Spleen (tissue), 11 donors: Measurements from ENCODE around the gene WLS. TPM values are rescaled to one million over a fixed set of nuclear protein-coding genes. Genes with fewer than 3 reads are reported as not detected.

Experiments
- DNase-seq: peaks from one replicate; pipeline ENCODE4 v3.0.0-alpha.2; 2020
- H3K27ac ChIP-seq, 8 donors: fragments of 200-600 bp; sonication (generic) in 7 of 8; 1 replicate in 4 of 8; 2 replicates in 4 of 8; pipeline versions ENCODE4 v1.5.0 to v1.8.0; 2016 to 2021; ENCODE audit warnings: inconsistent platforms in 4 of 8, mild to moderate bottlenecking in 4 of 8, moderate library complexity in 1 of 8
- H3K27me3 ChIP-seq, 7 donors: fragments of 200-600 bp; sonication (generic) in 6 of 7; replicated peaks in 1 of 7; 1 replicate in 4 of 7; 2 replicates in 3 of 7; pipeline versions ENCODE4 v1.5.0 to v1.8.0; 2016 to 2021; ENCODE audit warnings: inconsistent platforms in 3 of 7, mild to moderate bottlenecking in 1 of 7
- H3K36me3 ChIP-seq, 6 donors: fragments of 200-600 bp; sonication (generic) in 5 of 6; 1 replicate in 4 of 6; 2 replicates in 2 of 6; pipeline versions ENCODE4 v1.5.0 to v1.8.0; 2016 to 2021; ENCODE audit warnings: inconsistent platforms in 2 of 6
- H3K4me1 ChIP-seq, 6 donors: fragments of 200-600 bp; sonication (generic) in 5 of 6; 1 replicate in 3 of 6; 2 replicates in 3 of 6; pipeline versions ENCODE4 v1.5.0 to v1.8.0; 2016 to 2021; ENCODE audit warnings: inconsistent platforms in 3 of 6
- H3K4me3 ChIP-seq, 8 donors: fragments of 200-600 bp; sonication (generic) in 7 of 8; 1 replicate in 4 of 8; 2 replicates in 4 of 8; pipeline versions ENCODE4 v1.5.0 to v1.8.0; 2016 to 2021; ENCODE audit warnings: inconsistent platforms in 4 of 8, mild to moderate bottlenecking in 4 of 8, moderate library complexity in 2 of 8
- H3K9me3 ChIP-seq, 8 donors: fragments of 200-600 bp; sonication (generic) in 7 of 8; 1 replicate in 4 of 8; 2 replicates in 4 of 8; pipeline versions ENCODE4 v1.5.0 to v1.8.0; 2016 to 2021; ENCODE audit warnings: inconsistent platforms in 4 of 8
- CTCF ChIP-seq, 11 experiments: fragments of 200-600 bp in 7 of 11; fragments of 450-650 bp in 4 of 11; sonication (generic) in 4 of 11; IDR thresholded peaks in 8 of 11; conservative IDR thresholded peaks in 3 of 11; 1 replicate in 7 of 11; 2 replicates in 4 of 11; pipeline versions ENCODE4 v1.4.0 to v1.8.0; 2016 to 2021; ENCODE audit warnings: antibody characterized with exemption in 11 of 11, inconsistent platforms in 4 of 11, mild to moderate bottlenecking in 1 of 11
- POLR2A ChIP-seq, 3 donors: fragments of 450-650 bp; IDR thresholded peaks; one replicate each; pipeline ENCODE4 v1.5.1; 2017; ENCODE audit warnings: antibody characterized with exemption in 3 of 3, mild to moderate bottlenecking in 1 of 3
- POLR2AphosphoS5 ChIP-seq, 3 donors: sonication (generic); formaldehyde crosslinking; IDR thresholded peaks; one replicate each; pipeline ENCODE4 v1.5.1; 2017; ENCODE audit warnings: antibody characterized with exemption in 3 of 3
- WGBS, 5 donors: extraction: QIAGEN DNeasy Blood & Tissue Kit in 3 of 5; methylation state at CpG; one replicate each; pipeline versions ENCODE4 v1.1.5 to v1.1.7; 2013 to 2018; 5-methylcytosine and 5-hydroxymethylcytosine counted together
- intact Hi-C: fragments of 100-400 bp; cut with DNase I; formaldehyde crosslinking; loops from one replicate; pipeline ENCODE4 v1.15.0; 2023; ENCODE audit warnings: low total_unique reads
- microRNA-seq, 3 donors: library from miRNA; unstranded; fragments of <30 nt; microRNA quantifications; one replicate each; pipeline versions ENCODE4 to v1.1.0, GENCODE V29; 2019 to 2020
- polyA plus RNA-seq, 3 donors: library from polyadenylated mRNA; stranded (reverse); fragments of 200-250 nt; gene quantifications; one replicate each; pipeline ENCODE4 v1.2.1, GENCODE V29; 2013
- small RNA-seq, 4 donors: library from RNA; depleted of rRNA; stranded (forward); fragments of <200 nt; gene quantifications; one replicate each; pipeline ENCODE3, GENCODE V24; 2016
- total RNA-seq, 7 donors: library from RNA; depleted of rRNA in 3 of 7; stranded (reverse); fragments of >200 nt in 3 of 7; fragmentation: NEBNext Ultra II Directional in 4 of 7; extraction: Animal tissue kit (Norgen Biotek cat#: 25700) in 4 of 7; gene quantifications; one replicate each; pipeline versions ENCODE4 v1.1.0 to v1.2.1, GENCODE V29; 2016 to 2021
- donor health status: healthy with polysubstance abuse.
- donor health status: DM: no; HTN: no; CAD: no; lungs with moderate emphysema.
- donor health status: DM: no; HTN: no; CAD: no.
- donor health status: Bipolar disorder and iron deficiency.
- donor health status: healthy.
- donor health status: DM: no; HTN: no; CAD: no.
- donor health status: DM: yes; HTN: yes; CAD: no.

Gene WLS
- total and polyA plus RNA-seq, 10 donors: 5.6 to 67.2 (median 53.2) TPM

GRCh38 chr1:68083686-68084085 is 148.6 kb downstream of the WLS start:
- 39 to 63% (median 50%) methylated on average over 2 of the region's 2 CpGs for WGBS, 5 donors
- intact Hi-C loops: no loop called here
- Histone ChIP-seq H3K4me1 (no peaks in the 10 kb centered on the region), H3K9me3 (no peaks in the 10 kb centered on the region), H3K4me3 (no peak overlapping the region), H3K27ac (no peak overlapping the region), H3K36me3 (no peaks in the 10 kb centered on the region), H3K27me3 (no peaks in the 10 kb centered on the region)
- no peak for DNase-seq
- no peak for TF ChIP-seq POLR2A (IDR thresholded peaks at IDR 0.05)
- no peak for TF ChIP-seq CTCF (IDR thresholded peaks at IDR 0.05 in 8 of 11, conservative IDR thresholded peaks at IDR 0.05 in 3 of 11)
- TF ChIP-seq POLR2AphosphoS5 (IDR thresholded peaks at IDR 0.05): no peak

GRCh38 chr1:68081775-68082283 is 150.5 kb downstream of the WLS start:
- no peak overlapping the region for H3K27ac ChIP-seq
- no peak for TF ChIP-seq POLR2A (IDR thresholded peaks at IDR 0.05)
- TF ChIP-seq CTCF (IDR thresholded peaks at IDR 0.05 in 8 of 11, conservative IDR thresholded peaks at IDR 0.05 in 3 of 11): no peak
- no peak for TF ChIP-seq POLR2AphosphoS5 (IDR thresholded peaks at IDR 0.05)
- no peaks in the 10 kb centered on the region for H3K36me3 ChIP-seq
- no peaks in the 10 kb centered on the region for H3K27me3 ChIP-seq
- H3K9me3 ChIP-seq: no peaks in the 10 kb centered on the region
- no peaks in the 10 kb centered on the region for H3K4me1 ChIP-seq
- intact Hi-C loops: no loop called here
- no peak for DNase-seq
- no peak overlapping the region for H3K4me3 ChIP-seq

GRCh38 chr1:68078647-68079046 is 153.7 kb downstream of the WLS start:
- Histone ChIP-seq H3K27ac (no peak overlapping the region), H3K27me3 (no peaks in the 10 kb centered on the region), H3K9me3 (peaks cover 0 to 8% (median 0%) of the 10 kb centered on the region in 8 donors), H3K4me1 (no peaks in the 10 kb centered on the region), H3K36me3 (no peaks in the 10 kb centered on the region), H3K4me3 (no peak overlapping the region)
- peak; percentile 41 for DNase-seq
- TF ChIP-seq POLR2AphosphoS5 (IDR thresholded peaks at IDR 0.05) (no peak), CTCF (IDR thresholded peaks at IDR 0.05 in 8 of 11, conservative IDR thresholded peaks at IDR 0.05 in 3 of 11) (no peak), POLR2A (IDR thresholded peaks at IDR 0.05) (no peak)
- intact Hi-C loops: no loop called here
- 74 to 92% (median 78%) methylated on average over 2 of the region's 2 CpGs for WGBS, 5 donors

Small RNA genes lying within 50 kb of the gene (microRNA-seq; reads per million reads assigned to microRNA genes)
- 0.85 to 2.5 (median 1.8) reads per million in 3 donors for gene MIR1262

Small RNA genes lying within 50 kb of the gene (small RNA-seq; reads per million reads assigned to genes)
- gene COX6B1P7: 0 reads per million in 4 donors
- 2.8 to 4.3 (median 3.7) reads per million in 4 donors for gene MIR1262

Other genes starting within 250 kb of the WLS start
- 1 to 10 TPM in 6 of 7 donors, under 1 TPM in 1; 0.92 to 2.0 (median 1.4) TPM for gene DIRAS3, start 181.9 kb downstream of the WLS start, total RNA-seq
- 1 to 10 TPM; 1.0 to 3.0 (median 1.9) TPM for gene DIRAS3, start 181.9 kb downstream of the WLS start, polyA plus RNA-seq
- under 1 TPM in 2 of 7 donors, not detected in 5; 0.10 to 0.40 TPM for gene RPE65, start 217.4 kb upstream of the WLS start, total RNA-seq
- gene RPE65, start 217.4 kb upstream of the WLS start, polyA plus RNA-seq: under 1 TPM in 1 of 3 donors, not detected in 2; 0.08 TPM